Activated CD8-positive, alpha-beta memory T cell treated with anti-CD3 and anti-CD28 coated beads for 24 hours (primary cell): Measurements from ENCODE around the gene MTX1.
A peak's percentile ranks its signal among the peaks of the same experiment; 100 is the strongest.

Source experiments
- DNase-seq: peaks from one replicate; pipeline ENCODE4 v3.0.0-alpha.2; 2020

MTX1 gene

GRCh38 chr1:155174324-155175280, 33.9 kb upstream of the MTX1 start:
- peak; percentile 78 for DNase-seq

GRCh38 chr1:155175281-155175926, 33.1 kb upstream of the MTX1 start:
- peak; percentile 61 for DNase-seq

- peak; percentile 63 for DNase-seq
These were observed 32.5 kb upstream of the MTX1 start for GRCh38 chr1:155175927-155176371.

GRCh38 chr1:155176544-155177071, 31.9 kb upstream of the MTX1 start:
- peak; percentile 95 for DNase-seq

GRCh38 chr1:155177192-155177917, 31.1 kb upstream of the MTX1 start:
- DNase-seq = no peak

- DNase-seq = peak; percentile 48
These were observed 30.6 kb upstream of the MTX1 start for GRCh38 chr1:155177918-155178281.

GRCh38 chr1:155178441-155179111, 29.9 kb upstream of the MTX1 start:
- DNase-seq = peak; percentile 47

GRCh38 chr1:155179112-155180031, 29.1 kb upstream of the MTX1 start:
- no peak for DNase-seq

- DNase-seq = no peak
These were observed 27.0 kb upstream of the MTX1 start for GRCh38 chr1:155181371-155182051.

- DNase-seq = no peak
These were observed 26.4 kb upstream of the MTX1 start for GRCh38 chr1:155182052-155182550.

GRCh38 chr1:155183775-155184221, 24.7 kb upstream of the MTX1 start:
- DNase-seq = no peak

GRCh38 chr1:155184351-155184811, 24.1 kb upstream of the MTX1 start:
- DNase-seq = no peak

- DNase-seq = no peak
These were observed 23.4 kb upstream of the MTX1 start for GRCh38 chr1:155184835-155185782.

GRCh38 chr1:155185783-155186066, 22.8 kb upstream of the MTX1 start:
- DNase-seq = no peak

GRCh38 chr1:155186067-155186793, 22.3 kb upstream of the MTX1 start:
- DNase-seq = no peak

GRCh38 chr1:155186794-155187455, 21.6 kb upstream of the MTX1 start:
- DNase-seq = no peak

GRCh38 chr1:155187456-155187891, 21.0 kb upstream of the MTX1 start:
- DNase-seq = no peak

- no peak for DNase-seq
These were observed 20.2 kb upstream of the MTX1 start for GRCh38 chr1:155188268-155188667.
